Posterior cingulate gyrus (tissue), 11 donors: ENCODE results near the gene MEG3.

Experiments used
- DNase-seq, 10 donors: peaks; one replicate each; pipeline versions ENCODE4 v3.0.0 to v3.0.0-alpha.2; 2020 to 2021; ENCODE audit warnings: mixed read lengths in 3 of 10
- intact Hi-C: fragments of 100-400 bp; cut with DNase I; formaldehyde crosslinking; loops from one replicate; pipeline ENCODE4 v1.15.1; 2023

Gene MEG3

GRCh38 chr14:100903134-100903468 is 77.2 kb downstream of the MEG3 start:
- DNase-seq = peak in 3 of 10 donors; percentile 22 to 47 (median 30)
- intact Hi-C loops = loop anchor here (10.0 kb wide), 1 partner anchor 332 kb away; no protein-coding TSS in a partner anchor

- peak in 2 of 10 donors; percentile 26 to 52 for DNase-seq
- intact Hi-C loops = loop anchor here (10.0 kb wide), 1 partner anchor 331 kb away; no protein-coding TSS in a partner anchor
Observed at GRCh38 chr14:100903672-100904185, 77.8 kb downstream of the MEG3 start, which contains the start of gene RTL1. TSS of gene RTL1 (minus strand) at chr14:100903722. CDS start at chr14:100884788, 18,934 bp downstream.

GRCh38 chr14:100904307-100905087 is 78.6 kb downstream of the MEG3 start:
- intact Hi-C loops = loop anchor here (10.0 kb wide), 1 partner anchor 330 kb away; no protein-coding TSS in a partner anchor
- DNase-seq = peak in 2 of 10 donors; percentile 82 to 83

- intact Hi-C loops = loop anchor here (10.0 kb wide), 1 partner anchor 330 kb away; no protein-coding TSS in a partner anchor
- DNase-seq = peak in 2 of 10 donors; percentile 66 to 74
Observed at GRCh38 chr14:100905166-100905565, 79.2 kb downstream of the MEG3 start.

- DNase-seq = peak in 2 of 10 donors; percentile 55 to 76
Observed at GRCh38 chr14:100906420-100906819, 80.5 kb downstream of the MEG3 start.

GRCh38 chr14:100907240-100907639 is 81.3 kb downstream of the MEG3 start:
- peak in 1 of 10 donors; percentile 52 for DNase-seq
- intact Hi-C loops = loop anchor here (10.0 kb wide), 1 partner anchor 328 kb away; no protein-coding TSS in a partner anchor

More at GRCh38 chr14:100906420-100906819, 80.5 kb downstream of the MEG3 start:
- intact Hi-C loops = loop anchor here (10.0 kb wide), 1 partner anchor 328 kb away; no protein-coding TSS in a partner anchor

GRCh38 chr14:100909439-100909838 is 83.5 kb downstream of the MEG3 start:
- intact Hi-C loops = loop anchor here (10.0 kb wide), 1 partner anchor 325 kb away; no protein-coding TSS in a partner anchor
- peak in 2 of 10 donors; percentile 21 to 72 for DNase-seq
